Stimulated activated CD4-positive, alpha-beta T cell treated with anti-CD3 and anti-CD28 coated beads, Interleukin-15, amount 100 ng/mL, for 1 hour (primary cell): ENCODE data around the gene STK11.
A peak's percentile ranks its signal among the peaks of the same experiment; 100 is the strongest.
"Not testable (repeated sequence)": the region's sequence is repeated elsewhere in the genome, so short reads cannot be mapped to it uniquely, and the experiment has no call there.

ENCODE experiments used
- DNase-seq, 2 donors: peaks; one replicate each; pipeline ENCODE4 v3.0.0-alpha.2; 2020; ENCODE audit warnings: low read depth in 1 of 2, low spot score in 1 of 2

The STK11 gene

GRCh38 chr19:1235625-1236538, 30.3 kb downstream of the STK11 start:
- no peak for DNase-seq

- no peak for DNase-seq
Measured at GRCh38 chr19:1236576-1236975, 31.0 kb downstream of the STK11 start.

- no peak for DNase-seq
Measured at GRCh38 chr19:1237027-1237659, 31.6 kb downstream of the STK11 start.

- DNase-seq = no peak
Measured at GRCh38 chr19:1237754-1238368, 32.3 kb downstream of the STK11 start, which contains the start of gene CBARP. TSS of gene CBARP (minus strand) at chr19:1238005. CDS start at chr19:1236100, 1,905 bp downstream.

- no peak for DNase-seq
Measured at GRCh38 chr19:1238369-1239303, 33.1 kb downstream of the STK11 start.

- DNase-seq = no peak
Measured at GRCh38 chr19:1239420-1239795, 33.8 kb downstream of the STK11 start.

GRCh38 chr19:1239796-1240737, 34.5 kb downstream of the STK11 start:
- DNase-seq = peak; percentile 84 to 94

GRCh38 chr19:1240925-1241324, 35.3 kb downstream of the STK11 start:
- DNase-seq = no peak

- peak; percentile 78 to 87 for DNase-seq
Measured at GRCh38 chr19:1241417-1242095, 36.0 kb downstream of the STK11 start, which contains the start of gene ATP5F1D. TSS of gene ATP5F1D (plus strand) at chr19:1241751. CDS start at chr19:1241851, 100 bp downstream.

GRCh38 chr19:1243768-1244692, 38.5 kb downstream of the STK11 start:
- peak; percentile 76 to 78 for DNase-seq

- no peak for DNase-seq
Measured at GRCh38 chr19:1244693-1245451, 39.3 kb downstream of the STK11 start.

GRCh38 chr19:1245494-1246264, 40.1 kb downstream of the STK11 start:
- no peak for DNase-seq

GRCh38 chr19:1246265-1247087, 40.9 kb downstream of the STK11 start:
- DNase-seq = not testable (repeated sequence)

- no peak for DNase-seq
Measured at GRCh38 chr19:1247748-1248138, 42.2 kb downstream of the STK11 start.

- peak in 1 of 2 donors; percentile 59 for DNase-seq
Measured at GRCh38 chr19:1248139-1248785, 42.7 kb downstream of the STK11 start, which contains the start of gene MIDN. TSS of gene MIDN (plus strand) at chr19:1248583. CDS start at chr19:1250297, 1,714 bp downstream.
